A549 (cell line): ENCODE data around the gene AKR1A1. TPM values are rescaled to one million over a fixed set of nuclear protein-coding genes. Genes with fewer than 3 reads are reported as not detected.
"Not testable (repeated sequence)": the region's sequence is repeated elsewhere in the genome, so short reads cannot be mapped to it uniquely, and the experiment has no call there.

Experiments used
- ATAC-seq, 2 experiments: fragments of 200-7000 bp in 1 of 2; fragments of >200 bp in 1 of 2; cut with Nextera tagmentation in 1 of 2; cut with Tn5 transposase in 1 of 2; 3 replicates each; pipeline versions ENCODE4 v1.8.0 to v1.9.1; 2018 to 2020; ENCODE audit warnings: mild to moderate bottlenecking in 1 of 2, moderate library complexity in 1 of 2
- CTCF ChIA-PET: fragments of 300-600 bp; sonication (Branson Sonifier 250); formaldehyde crosslinking; extraction: SDS; loops from one replicate; lab custom pipeline; 2021; ENCODE audit warnings: antibody characterized with exemption, inconsistent platforms; lab: Yijun Ruan, JAX
- POLR2A ChIA-PET: fragments of 350-600 bp; formaldehyde crosslinking; extraction: SDS; loops from one replicate; lab custom pipeline; 2021; ENCODE audit warnings: antibody characterized with exemption, inconsistent platforms; lab: Yijun Ruan, JAX
- DNase-seq, 2 experiments: peaks; one replicate each; pipeline versions ENCODE4 v3.0.0 to v3.0.0-alpha.2; 2011 to 2016; ENCODE audit warnings: low read depth in 1 of 2, low spot score in 1 of 2
- FAIRE-seq: peaks from 2 replicates; lab custom pipeline; 2011; peaks lifted over from hg19 to GRCh38; lab: Jason Lieb, UNC
- H3K27ac ChIP-seq, 2 experiments: fragments of >200 bp; sonication (Bioruptor Twin); formaldehyde crosslinking; 3 replicates each; pipeline ENCODE4 v1.5.1; 2016 to 2017
- H3K4me1 ChIP-seq: fragments of >200 bp; sonication (Bioruptor Twin); formaldehyde crosslinking; 3 replicates; pipeline ENCODE4 v1.6.1; 2016
- H3K4me2 ChIP-seq: fragments of >200 bp; sonication (Bioruptor Twin); formaldehyde crosslinking; 3 replicates; pipeline ENCODE4 v1.6.1; 2016
- H3K4me3 ChIP-seq: fragments of >200 bp; sonication (Bioruptor Twin); formaldehyde crosslinking; 3 replicates; pipeline ENCODE4 v1.5.1; 2016
- H3K9me3 ChIP-seq: fragments of >200 bp; sonication (Bioruptor Twin); formaldehyde crosslinking; 3 replicates; pipeline ENCODE4 v1.6.1; 2016
- BCL3 ChIP-seq: fragments of >200 bp; sonication (Bioruptor Twin); formaldehyde crosslinking; IDR thresholded peaks from 3 replicates; pipeline ENCODE4 v1.6.1; 2016
- BHLHE40 ChIP-seq: IDR thresholded peaks from 2 replicates; pipeline ENCODE4 v1.6.1; 2012; ENCODE audit warnings: low read depth, low read length, inconsistent platforms
- CBX2 ChIP-seq: fragments of 200-600 bp; sonication (generic); IDR thresholded peaks from 2 replicates; pipeline ENCODE4 v1.6.1; 2016; ENCODE audit warnings: low read depth, mild to moderate bottlenecking, borderline replicate concordance
- CEBPB ChIP-seq, 2 experiments: fragments of >200 bp in 1 of 2; sonication (Bioruptor Twin) in 1 of 2; formaldehyde crosslinking in 1 of 2; IDR thresholded peaks; 2 replicates each; pipeline ENCODE4 v1.6.1; 2012 to 2016
- EHMT2 ChIP-seq: fragments of 200-600 bp; sonication (generic); IDR thresholded peaks from 2 replicates; pipeline ENCODE4 v1.6.1; 2016; ENCODE audit warnings: antibody characterized with exemption, low read depth, mild to moderate bottlenecking, moderate library complexity
- ELK1 ChIP-seq: fragments of 150-350 bp; IDR thresholded peaks from 2 replicates; pipeline ENCODE4 v1.6.1; 2014; ENCODE audit warnings: low read depth, mild to moderate bottlenecking, low read length
- FOSL2 ChIP-seq, 2 experiments: fragments of 450-650 bp in 1 of 2; fragments of >200 bp in 1 of 2; sonication (Bioruptor Twin) in 1 of 2; formaldehyde crosslinking; IDR thresholded peaks; 2 replicates each; pipeline versions ENCODE4 v1.5.0 to v1.6.1; 2016 to 2020; ENCODE audit warnings: mild to moderate bottlenecking in 1 of 2, moderate library complexity in 1 of 2
- GATA3 ChIP-seq: IDR thresholded peaks from 2 replicates; pipeline ENCODE4 v1.6.1; 2012; ENCODE audit warnings: borderline replicate concordance
- HDAC2 ChIP-seq: fragments of 200-600 bp; sonication (generic); IDR thresholded peaks from 2 replicates; pipeline ENCODE4 v1.6.1; 2016
- HES2 ChIP-seq: fragments of >200 bp; sonication (Bioruptor Twin); formaldehyde crosslinking; IDR thresholded peaks from 2 replicates; pipeline ENCODE4 v1.6.1; 2016
- HOXA7 ChIP-seq: fragments of 250-450 bp; sonication (Bioruptor Pico); IDR thresholded peaks from 2 replicates; pipeline ENCODE4 v1.5.0; 2020; ENCODE audit warnings: mild to moderate bottlenecking, moderate library complexity
- HOXB13 ChIP-seq: fragments of 250-450 bp; sonication (Bioruptor Pico); IDR thresholded peaks from 2 replicates; pipeline ENCODE4 v1.5.0; 2020; ENCODE audit warnings: low read depth, mild to moderate bottlenecking, moderate library complexity
- JUNB ChIP-seq: fragments of >200 bp; sonication (Bioruptor Twin); formaldehyde crosslinking; IDR thresholded peaks from 2 replicates; pipeline ENCODE4 v1.6.1; 2016
- MAZ ChIP-seq: fragments of 150-350 bp; IDR thresholded peaks from 2 replicates; pipeline ENCODE4 v1.6.1; 2014; ENCODE audit warnings: antibody characterized with exemption, low read depth, low read length, borderline replicate concordance
- MYC ChIP-seq: IDR thresholded peaks from 2 replicates; pipeline ENCODE4 v1.6.1; 2012; ENCODE audit warnings: mild to moderate bottlenecking, inconsistent platforms, low read length, improper control_type of control experiment, borderline replicate concordance
- NFE2L2 ChIP-seq: fragments of 150-350 bp; conservative IDR thresholded peaks from 2 replicates; pipeline ENCODE4 v1.6.1; 2014; ENCODE audit warnings: low read length
- NPAS2 ChIP-seq: fragments of 250-450 bp; sonication (Bioruptor Pico); IDR thresholded peaks from 2 replicates; pipeline ENCODE4 v1.8.0; 2022; ENCODE audit warnings: mild to moderate bottlenecking, moderate library complexity, borderline replicate concordance
- PBX3 ChIP-seq: IDR thresholded peaks from 2 replicates; pipeline ENCODE4 v1.6.1; 2012
- RAD21 ChIP-seq, 2 experiments: fragments of >200 bp in 1 of 2; sonication (Bioruptor Twin) in 1 of 2; formaldehyde crosslinking in 1 of 2; IDR thresholded peaks in 1 of 2; conservative IDR thresholded peaks in 1 of 2; 2 replicates in 1 of 2; 3 replicates in 1 of 2; pipeline ENCODE4 v1.6.1; 2012 to 2018; ENCODE audit warnings: inconsistent platforms in 1 of 2
- RNF2 ChIP-seq: fragments of 200-600 bp; sonication (generic); IDR thresholded peaks from 2 replicates; pipeline ENCODE4 v1.6.1; 2016; ENCODE audit warnings: low read depth, mild to moderate bottlenecking, antibody characterized with exemption, moderate library complexity, borderline replicate concordance
- SMC3 ChIP-seq: fragments of >200 bp; sonication (Bioruptor Twin); formaldehyde crosslinking; IDR thresholded peaks from 3 replicates; pipeline ENCODE4 v1.6.1; 2018; ENCODE audit warnings: inconsistent platforms
- TFCP2L1 ChIP-seq: fragments of 250-450 bp; sonication (Bioruptor Pico); IDR thresholded peaks from 2 replicates; pipeline ENCODE4 v1.5.0; 2021; ENCODE audit warnings: mild to moderate bottlenecking
- TP53 ChIP-seq: fragments of 250-450 bp; sonication (Bioruptor Pico); IDR thresholded peaks from 2 replicates; pipeline ENCODE4 v1.5.0; 2021; ENCODE audit warnings: mild to moderate bottlenecking, moderate library complexity
- ZNF302 ChIP-seq: fragments of 250-450 bp; sonication (Bioruptor Pico); IDR thresholded peaks from 2 replicates; pipeline ENCODE4 v1.9.0; 2021; ENCODE audit warnings: inconsistent platforms, mild to moderate bottlenecking, moderate library complexity
- WGBS: methylation state at CpG from one replicate; pipeline ENCODE4 v1.1.6; 2017; ENCODE audit errors: missing lambda C conversion rate; 5-methylcytosine and 5-hydroxymethylcytosine counted together
- polyA plus RNA-seq, 4 experiments: library from polyadenylated mRNA; depleted of rRNA in 3 of 4; stranded (reverse); fragments of >200 nt; fragmentation: RNase III in 1 of 4; extraction: RNeasy Plus Mini Kit Qiagen cat#74134 plus additional on column Dnase treatment in 1 of 4; gene quantifications; 2 replicates in 3 of 4; 3 replicates in 1 of 4; pipeline ENCODE4 v1.2.3, GENCODE V29; 2011 to 2017

Gene AKR1A1
- polyA plus RNA-seq, 2 of the 4 experiments (the other 2 are of a cell fraction), result 89.0 to 110 TPM

GRCh38 chr1:45512641-45513054, 38.0 kb upstream of the AKR1A1 start (continued):
- TF ChIP-seq BCL3 (no peak), FOSL2 (IDR thresholded peaks at IDR 0.05) (no peak), FOSL2 (CRISPR knock-in tag; IDR thresholded peaks at IDR 0.05) (peak; percentile 38; the same call in 1 of the 2 replicates), NPAS2 (no peak), BHLHE40 (no peak), SMC3 (peak; percentile 53), ZNF302 (no peak), HDAC2 (no peak), CEBPB (IDR thresholded peaks at IDR 0.05) (no peak), TP53 (CRISPR knock-in tag) (no peak)

GRCh38 chr1:45513532-45514260, 36.9 kb upstream of the AKR1A1 start:
- peaks cover 74% of the 10 kb centered on the region for H3K4me1 ChIP-seq
- ChIA-PET POLR2A (interaction anchor here (3.6 kb wide), 1 partner anchor 8 kb away, joined by 29 read pairs; the partner anchor contains the start of gene PRDX1), CTCF (interaction anchor here (1.5 to 7.1 kb wide), 5 partner anchors 20 to 68 kb away, joined by 5 to 88 read pairs (median 8); partner anchors contain the start of gene AKR1A1)
- 32% methylated on average over 9 of the region's 9 CpGs for WGBS
- not testable (repeated sequence) for ATAC-seq, DNase-seq, FAIRE-seq, H3K4me3 ChIP-seq, H3K9me3 ChIP-seq
- 0 out of 2 replicates have a peak, but pooled peaks have one; percentile 11 for TF ChIP-seq TFCP2L1
- TF ChIP-seq TP53 (CRISPR knock-in tag), result 0 out of 2 replicates have a peak, but pooled peaks have one; percentile 9
- peak; percentile 60; the same call in 1 of the 2 replicates for TF ChIP-seq HOXA7 (CRISPR knock-in tag)
- peak overlapping the region; percentile 85 for H3K4me2 ChIP-seq
- peak overlapping the region; percentile 27 to 48; a peak in 2 of 6 replicates for H3K27ac ChIP-seq

GRCh38 chr1:45516036-45516435, 34.6 kb upstream of the AKR1A1 start:
- Histone ChIP-seq H3K4me1 (peaks cover 64% of the 10 kb centered on the region), H3K4me3 (peak overlapping the region; percentile 76), H3K4me2 (peak overlapping the region; percentile 85), H3K9me3 (no peaks in the 10 kb centered on the region), H3K27ac (0 out of 6 replicates have a peak overlapping the region, but pooled peaks of 1 of the 2 experiments have one; percentile 13)
- TF ChIP-seq HES2 (no peak), MYC (no peak), SMC3 (no peak), GATA3 (no peak), RAD21 (conservative IDR thresholded peaks at IDR 0.05 in 1 of 2, IDR thresholded peaks at IDR 0.05 in 1 of 2) (no peak), NFE2L2 (no peak), NPAS2 (no peak)
- ATAC-seq (no peak), FAIRE-seq (no peak), DNase-seq (no peak)
- WGBS, result 29% methylated on average over 3 of the region's 3 CpGs
- POLR2A ChIA-PET, result interaction anchor here (1.7 kb wide), 1 partner anchor 35 kb away, joined by 5 read pairs; no protein-coding TSS in a partner anchor
- CTCF ChIA-PET, result interaction anchor here (0.6 to 2.8 kb wide), 4 partner anchors 8 to 130 kb away, joined by 3 to 29 read pairs (median 9); no protein-coding TSS in a partner anchor

GRCh38 chr1:45516465-45516864, 34.2 kb upstream of the AKR1A1 start:
- peak overlapping the region in 1 of 2 experiments; percentile 64; a peak in 3 of 6 replicates for H3K27ac ChIP-seq
- peak overlapping the region; percentile 85 for H3K4me2 ChIP-seq
- peak overlapping the region; percentile 76 for H3K4me3 ChIP-seq
- H3K4me1 ChIP-seq, result peaks cover 64% of the 10 kb centered on the region
- whole genome bisulfite sequencing, result 38% methylated on average over 4 of the region's 4 CpGs
- ChIA-PET CTCF (interaction anchor here (0.6 to 2.8 kb wide), 4 partner anchors 9 to 530 kb away, joined by 3 to 29 read pairs (median 9); partner anchors contain the start of gene EIF2B3), POLR2A (interaction anchor here (1.7 kb wide), 1 partner anchor 35 kb away, joined by 5 read pairs; no protein-coding TSS in a partner anchor)
- ATAC-seq (no peak), FAIRE-seq (no peak), DNase-seq (no peak)
- no peaks in the 10 kb centered on the region for H3K9me3 ChIP-seq
- TF ChIP-seq EHMT2 (no peak), HOXB13 (CRISPR knock-in tag) (no peak), RNF2 (no peak), SMC3 (no peak), HDAC2 (no peak), JUNB (no peak), BCL3 (no peak), CEBPB (IDR thresholded peaks at IDR 0.05) (no peak), MAZ (no peak), CBX2 (no peak), PBX3 (no peak), ELK1 (no peak)
